H9 (cell line): ENCODE results near the gene CDH13. TPM values are rescaled to one million over a fixed set of nuclear protein-coding genes. Genes with fewer than 3 reads are reported as not detected.

Experiments used
- DNase-seq: peaks from one replicate; pipeline ENCODE4 v3.0.0-alpha.2; 2017
- H2AFZ ChIP-seq: one replicate; pipeline ENCODE4 v1.6.1; 2013; ENCODE audit warnings: mild to moderate bottlenecking, low read length, control low read depth, moderate library complexity
- H2AK5ac ChIP-seq: 2 replicates; pipeline ENCODE4 v1.6.1; 2013; ENCODE audit warnings: low read length, control low read depth, mixed read lengths; ENCODE audit not compliant: insufficient read length
- H2BK120ac ChIP-seq: one replicate; pipeline ENCODE4 v1.6.1; 2013; ENCODE audit warnings: low read depth, mild to moderate bottlenecking, low read length, control low read depth, inconsistent platforms; ENCODE audit not compliant: poor library complexity, severe bottlenecking
- H2BK12ac ChIP-seq: 2 replicates; pipeline ENCODE4 v1.6.1; 2013; ENCODE audit warnings: low read length, control low read depth, mixed read lengths, low read depth; ENCODE audit not compliant: insufficient read length
- H2BK15ac ChIP-seq: 2 replicates; pipeline ENCODE4 v1.6.1; 2013; ENCODE audit warnings: low read depth, low read length, control low read depth
- H2BK20ac ChIP-seq: one replicate; pipeline ENCODE4 v1.6.1; 2013; ENCODE audit warnings: low read depth, mild to moderate bottlenecking, low read length, control low read depth, inconsistent platforms; ENCODE audit not compliant: poor library complexity, severe bottlenecking
- H2BK5ac ChIP-seq: 2 replicates; pipeline ENCODE4 v1.6.1; 2013; ENCODE audit warnings: low read length, control low read depth, mixed read lengths; ENCODE audit not compliant: insufficient read length
- H3K14ac ChIP-seq: 2 replicates; pipeline ENCODE4 v1.6.1; 2013; ENCODE audit warnings: low read length, control low read depth; ENCODE audit not compliant: insufficient read depth
- H3K18ac ChIP-seq: 2 replicates; pipeline ENCODE4 v1.6.1; 2013; ENCODE audit warnings: low read depth, mild to moderate bottlenecking, mixed read lengths, low read length, control low read depth; ENCODE audit not compliant: insufficient read length
- H3K23ac ChIP-seq: 2 replicates; pipeline ENCODE4 v1.6.1; 2013; ENCODE audit warnings: low read length, control low read depth, mixed read lengths, low read depth; ENCODE audit not compliant: insufficient read length
- H3K23me2 ChIP-seq: 2 replicates; pipeline ENCODE4 v1.6.1; 2013; ENCODE audit warnings: low read depth, mild to moderate bottlenecking, mixed read lengths, low read length, control low read depth; ENCODE audit not compliant: insufficient read length, poor library complexity, severe bottlenecking
- H3K27ac ChIP-seq: 2 replicates; pipeline ENCODE4 v1.5.1; 2013; ENCODE audit warnings: low read length, control low read depth, mixed read lengths, low read depth; ENCODE audit not compliant: insufficient read length
- H3K27me3 ChIP-seq: 2 replicates; pipeline ENCODE4 v1.6.1; 2013; ENCODE audit warnings: low read length, control low read depth, inconsistent platforms; ENCODE audit not compliant: insufficient read depth
- H3K4ac ChIP-seq: 2 replicates; pipeline ENCODE4 v1.6.1; 2013; ENCODE audit warnings: low read depth, mild to moderate bottlenecking, control low read depth, inconsistent platforms, low read length, moderate library complexity
- H3K4me1 ChIP-seq: 2 replicates; pipeline ENCODE4 v1.6.1; 2013; ENCODE audit warnings: low read length, control low read depth, inconsistent platforms; ENCODE audit not compliant: insufficient read depth
- H3K4me2 ChIP-seq: 2 replicates; pipeline ENCODE4 v1.6.1; 2013; ENCODE audit warnings: low read length, control low read depth, mixed read lengths; ENCODE audit not compliant: insufficient read length, insufficient read depth
- H3K56ac ChIP-seq: 2 replicates; pipeline ENCODE4 v1.6.1; 2013; ENCODE audit warnings: low read depth, mild to moderate bottlenecking, mixed read lengths, low read length, control low read depth; ENCODE audit not compliant: insufficient read length
- H3K79me1 ChIP-seq: 2 replicates; pipeline ENCODE4 v1.6.1; 2013; ENCODE audit warnings: low read depth, mild to moderate bottlenecking, moderate library complexity, low read length, control low read depth, inconsistent platforms; ENCODE audit not compliant: insufficient read depth, poor library complexity, severe bottlenecking
- H3K79me2 ChIP-seq: 2 replicates; pipeline ENCODE4 v1.6.1; 2013; ENCODE audit warnings: low read length, control low read depth, inconsistent platforms; ENCODE audit not compliant: insufficient read depth
- H3K9ac ChIP-seq: 2 replicates; pipeline ENCODE4 v1.6.1; 2013; ENCODE audit warnings: low read length, control low read depth, mixed read lengths; ENCODE audit not compliant: insufficient read length; ENCODE audit errors: extremely low read depth
- H3K9me3 ChIP-seq: one replicate; pipeline ENCODE4 v1.6.1; 2013; ENCODE audit warnings: low read depth, low read length, inconsistent platforms; ENCODE audit not compliant: control insufficient read depth
- H3T11ph ChIP-seq: one replicate; pipeline ENCODE4 v1.6.1; 2013; ENCODE audit warnings: mild to moderate bottlenecking, low read length, control low read depth, inconsistent platforms
- H4K20me1 ChIP-seq: one replicate; pipeline ENCODE4 v1.6.1; 2013; ENCODE audit not compliant: control insufficient read depth, insufficient read length, insufficient read depth
- H4K5ac ChIP-seq: 2 replicates; pipeline ENCODE4 v1.6.1; 2013; ENCODE audit warnings: low read depth, mild to moderate bottlenecking, mixed read lengths, low read length, control low read depth; ENCODE audit not compliant: insufficient read length
- H4K8ac ChIP-seq: replicated peaks from 2 replicates; pipeline ENCODE4 v1.6.1; 2013; ENCODE audit warnings: low read length, control low read depth, mixed read lengths, low read depth; ENCODE audit not compliant: insufficient read length
- H4K91ac ChIP-seq: 2 replicates; pipeline ENCODE4 v1.6.1; 2013; ENCODE audit warnings: low read depth, mild to moderate bottlenecking, moderate library complexity, mixed read lengths, low read length, control low read depth; ENCODE audit not compliant: insufficient read length
- H3K27ac Mint-ChIP-seq, 3 experiments: 2 replicates in 2 of 3; 3 replicates in 1 of 3; pipeline ENCODE4 v1.8.0; 2020 to 2021; ENCODE audit warnings: mixed read lengths in 3 of 3, mild to moderate bottlenecking in 1 of 3, moderate library complexity in 1 of 3
- H3K27me3 Mint-ChIP-seq: 2 replicates; pipeline ENCODE4 v1.8.0; 2021; ENCODE audit warnings: low read depth, mild to moderate bottlenecking, moderate library complexity, mixed read lengths
- H3K36me3 Mint-ChIP-seq, 3 experiments: 2 replicates in 2 of 3; 3 replicates in 1 of 3; pipeline ENCODE4 v1.8.0; 2020 to 2021; ENCODE audit warnings: low read depth in 3 of 3, mixed read lengths in 3 of 3; ENCODE audit not compliant: insufficient read depth in 1 of 3
- H3K4me1 Mint-ChIP-seq, 2 experiments: 2 replicates each; pipeline ENCODE4 v1.8.0; 2020; ENCODE audit warnings: mixed read lengths in 2 of 2
- H3K4me3 Mint-ChIP-seq, 2 experiments: 2 replicates in 1 of 2; 3 replicates in 1 of 2; pipeline ENCODE4 v1.8.0; 2020 to 2021; ENCODE audit warnings: mild to moderate bottlenecking in 2 of 2, mixed read lengths in 2 of 2, moderate library complexity in 1 of 2
- H3K9me3 Mint-ChIP-seq, 2 experiments: 2 replicates in 1 of 2; 3 replicates in 1 of 2; pipeline ENCODE4 v1.8.0; 2020; ENCODE audit warnings: mild to moderate bottlenecking in 2 of 2, mixed read lengths in 2 of 2, moderate library complexity in 1 of 2
- CTCF ChIP-seq: fragments of 200-600 bp; sonication (generic); conservative IDR thresholded peaks from 3 replicates; pipeline ENCODE4 v1.8.0; 2021; ENCODE audit warnings: antibody characterized with exemption, mild to moderate bottlenecking
- WGBS: extraction: QIAGEN DNeasy Blood & Tissue Kit; methylation state at CpG from one replicate; pipeline ENCODE4 v1.1.7; 2013; ENCODE audit warnings: missing lambda C conversion rate, low lambda C conversion rate, mixed read lengths; ENCODE audit not compliant: insufficient read length; ENCODE audit errors: extremely low coverage; 5-methylcytosine and 5-hydroxymethylcytosine counted together
- total RNA-seq: library from RNA; stranded (reverse); gene quantifications from 2 replicates; pipeline ENCODE4 v1.2.1, GENCODE V29; 2021

Gene CDH13
- total RNA-seq, 1 experiment from 2014 or later = 1.5 TPM

GRCh38 chr16:83029467-83029866, 402.7 kb downstream of the CDH13 start:
- H4K20me1 ChIP-seq = no peaks in the 10 kb centered on the region
- no peaks in the 10 kb centered on the region for H3K4me1 Mint-ChIP-seq

More at GRCh38 chr16:83029467-83029866, 402.7 kb downstream of the CDH13 start:
- Histone ChIP-seq H3K27ac (no peak overlapping the region), H3K9ac (no peak overlapping the region), H3K56ac (no peak overlapping the region), H3K4me1 (no peaks in the 10 kb centered on the region), H3T11ph (no peak overlapping the region), H3K18ac (no peak overlapping the region), H4K8ac (no peak overlapping the region), H3K4me2 (no peak overlapping the region), H2AK5ac (no peak overlapping the region), H3K23me2 (no peaks in the 10 kb centered on the region), H3K23ac (no peak overlapping the region), H2AFZ (no peak overlapping the region), H3K4ac (no peak overlapping the region), H4K91ac (no peak overlapping the region), H3K79me2 (no peaks in the 10 kb centered on the region), H2BK5ac (no peak overlapping the region), H4K5ac (no peak overlapping the region), H2BK120ac (no peak overlapping the region), H3K14ac (no peak overlapping the region), H3K27me3 (no peaks in the 10 kb centered on the region; the same call in 1 of the 2 replicates), H2BK15ac (no peak overlapping the region), H3K79me1 (no peaks in the 10 kb centered on the region), H2BK12ac (no peak overlapping the region), H3K9me3 (no peaks in the 10 kb centered on the region), H2BK20ac (no peak overlapping the region)
- no peak overlapping the region for H3K4me3 Mint-ChIP-seq
- H3K27me3 Mint-ChIP-seq = no peaks in the 10 kb centered on the region; the same call in 1 of the 2 replicates
- no CpG with 5 or more reads among the region's 2 CpGs for WGBS
- H3K36me3 Mint-ChIP-seq = no peaks in the 10 kb centered on the region
- peaks cover 2 to 3% of the 10 kb centered on the region in 2 experiments; a peak in 3 of 5 replicates for H3K9me3 Mint-ChIP-seq
- DNase-seq = no peak
- H3K27ac Mint-ChIP-seq = no peak overlapping the region
- no peak for TF ChIP-seq CTCF
